ENCODE measurements around the gene CLIC6. TPM values are rescaled to one million over a fixed set of nuclear protein-coding genes. Genes with fewer than 3 reads are reported as not detected.

Gene CLIC6
- total and polyA plus RNA-seq, 2 donors from 2014 or later: 2.1 to 10.1 TPM

GRCh38 chr21:34630536-34631143 is 38.2 kb upstream of the CLIC6 start:
- DNase-seq: peak in 3 of 5 donors; percentile 35 to 85 (median 63)

GRCh38 chr21:34632498-34632897 is 36.3 kb upstream of the CLIC6 start:
- Histone ChIP-seq H3K9ac (ENCODE audit: low read length in 3 of 3) (no peak overlapping the region), H3K4me1 (ENCODE audit: control insufficient read depth in 2 of 3, insufficient read depth in 2 of 3, low read depth in 1 of 3, low read length in 3 of 3) (no peaks in the 10 kb centered on the region), H3K9me3 (ENCODE audit: control insufficient read depth in 2 of 3, insufficient read depth in 1 of 3, low read length in 3 of 3) (no peaks in the 10 kb centered on the region), H3K4me3 (ENCODE audit: low read length in 3 of 3) (no peak overlapping the region), H3K27me3 (ENCODE audit: control insufficient read depth, insufficient read depth, low read length) (no peaks in the 10 kb centered on the region), H3K27ac (ENCODE audit: low read depth in 2 of 2, low read length in 2 of 2) (no peak overlapping the region), H3K36me3 (ENCODE audit: control insufficient read depth in 2 of 3, insufficient read depth in 3 of 3, low read length in 3 of 3) (no peaks in the 10 kb centered on the region)
- DNase-seq (no peak), FAIRE-seq (no peak)
- TF ChIP-seq CTCF (IDR thresholded peaks at IDR 0.05; ENCODE audit: borderline replicate concordance, extremely low read depth, insufficient read depth): no peak
- intact Hi-C loops (cut with DNase I): no loop called here

More at GRCh38 chr21:34630536-34631143, 38.2 kb upstream of the CLIC6 start:
- Histone ChIP-seq H3K27ac (ENCODE audit: low read depth in 2 of 2, low read length in 2 of 2) (no peak overlapping the region), H3K27me3 (ENCODE audit: control insufficient read depth, insufficient read depth, low read length) (no peaks in the 10 kb centered on the region), H3K4me1 (ENCODE audit: control insufficient read depth in 2 of 3, insufficient read depth in 2 of 3, low read depth in 1 of 3, low read length in 3 of 3) (no peaks in the 10 kb centered on the region), H3K4me3 (ENCODE audit: low read length in 3 of 3) (no peak overlapping the region), H3K36me3 (ENCODE audit: control insufficient read depth in 2 of 3, insufficient read depth in 3 of 3, low read length in 3 of 3) (no peaks in the 10 kb centered on the region), H3K9me3 (ENCODE audit: control insufficient read depth in 2 of 3, insufficient read depth in 1 of 3, low read length in 3 of 3) (no peaks in the 10 kb centered on the region), H3K9ac (ENCODE audit: low read length in 3 of 3) (no peak overlapping the region)
- peak; percentile 94 for TF ChIP-seq CTCF (IDR thresholded peaks at IDR 0.05; ENCODE audit: borderline replicate concordance, extremely low read depth, insufficient read depth)
- intact Hi-C loops (cut with DNase I): no loop called here
- peak; percentile 33 for FAIRE-seq

- no peak for TF ChIP-seq CTCF (IDR thresholded peaks at IDR 0.05; ENCODE audit: borderline replicate concordance, extremely low read depth, insufficient read depth)
- no peak overlapping the region for H3K27ac ChIP-seq (ENCODE audit: low read depth in 2 of 2, low read length in 2 of 2)
- H3K27me3 ChIP-seq (ENCODE audit: control insufficient read depth, insufficient read depth, low read length): no peaks in the 10 kb centered on the region
- no peak overlapping the region for H3K4me3 ChIP-seq (ENCODE audit: low read length in 3 of 3)
- H3K4me1 ChIP-seq (ENCODE audit: control insufficient read depth in 2 of 3, insufficient read depth in 2 of 3, low read depth in 1 of 3, low read length in 3 of 3): no peaks in the 10 kb centered on the region
- intact Hi-C loops (cut with DNase I): no loop called here
- no peak overlapping the region for H3K9ac ChIP-seq (ENCODE audit: low read length in 3 of 3)
- no peaks in the 10 kb centered on the region for H3K9me3 ChIP-seq (ENCODE audit: control insufficient read depth in 2 of 3, insufficient read depth in 1 of 3, low read length in 3 of 3)
- no peak for FAIRE-seq
- no peaks in the 10 kb centered on the region for H3K36me3 ChIP-seq (ENCODE audit: control insufficient read depth in 2 of 3, insufficient read depth in 3 of 3, low read length in 3 of 3)
- no peak for DNase-seq
Measured at GRCh38 chr21:34635307-34635706, 33.5 kb upstream of the CLIC6 start.

GRCh38 chr21:34636961-34637360 is 31.8 kb upstream of the CLIC6 start:
- Histone ChIP-seq H3K9ac (ENCODE audit: low read length in 3 of 3) (no peak overlapping the region), H3K27ac (ENCODE audit: low read depth in 2 of 2, low read length in 2 of 2) (no peak overlapping the region), H3K9me3 (ENCODE audit: control insufficient read depth in 2 of 3, insufficient read depth in 1 of 3, low read length in 3 of 3) (no peaks in the 10 kb centered on the region), H3K4me3 (ENCODE audit: low read length in 3 of 3) (no peak overlapping the region), H3K36me3 (ENCODE audit: control insufficient read depth in 2 of 3, insufficient read depth in 3 of 3, low read length in 3 of 3) (no peaks in the 10 kb centered on the region), H3K27me3 (ENCODE audit: control insufficient read depth, insufficient read depth, low read length) (no peaks in the 10 kb centered on the region), H3K4me1 (ENCODE audit: control insufficient read depth in 2 of 3, insufficient read depth in 2 of 3, low read depth in 1 of 3, low read length in 3 of 3) (no peaks in the 10 kb centered on the region)
- TF ChIP-seq CTCF (IDR thresholded peaks at IDR 0.05; ENCODE audit: borderline replicate concordance, extremely low read depth, insufficient read depth): no peak
- no peak for FAIRE-seq
- intact Hi-C loops (cut with DNase I): no loop called here
- DNase-seq: no peak
